ENCODE measurements around the gene PHACTR1.

The PHACTR1 gene

DNA sequence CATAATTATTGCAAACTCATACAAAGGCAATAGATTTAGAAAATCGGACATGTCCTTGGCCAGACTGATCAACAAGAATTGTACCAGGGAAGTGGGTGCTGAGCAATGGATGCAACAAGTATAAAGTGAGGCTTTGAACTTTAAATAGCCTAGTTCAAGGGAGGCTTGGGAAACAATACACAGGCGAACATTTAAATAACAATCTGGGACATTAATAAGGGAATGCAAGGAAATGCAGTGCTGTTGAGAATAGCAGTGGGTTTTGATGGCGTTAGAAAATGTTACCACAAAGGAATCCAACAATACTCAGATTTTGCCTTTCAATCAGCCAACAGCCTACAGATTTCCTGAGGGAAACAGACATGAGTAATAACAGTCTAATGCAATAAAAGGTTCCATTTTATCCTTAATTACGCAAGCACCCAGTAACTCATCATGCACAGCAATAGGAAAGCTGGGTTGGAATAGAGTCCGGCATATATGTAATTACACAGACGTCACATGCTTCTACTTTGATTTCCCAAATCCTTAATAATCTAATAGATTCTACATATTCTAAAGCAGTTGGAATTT, 134.6 kb downstream of the PHACTR1 start:
- no peak for DNase-seq

DNA sequence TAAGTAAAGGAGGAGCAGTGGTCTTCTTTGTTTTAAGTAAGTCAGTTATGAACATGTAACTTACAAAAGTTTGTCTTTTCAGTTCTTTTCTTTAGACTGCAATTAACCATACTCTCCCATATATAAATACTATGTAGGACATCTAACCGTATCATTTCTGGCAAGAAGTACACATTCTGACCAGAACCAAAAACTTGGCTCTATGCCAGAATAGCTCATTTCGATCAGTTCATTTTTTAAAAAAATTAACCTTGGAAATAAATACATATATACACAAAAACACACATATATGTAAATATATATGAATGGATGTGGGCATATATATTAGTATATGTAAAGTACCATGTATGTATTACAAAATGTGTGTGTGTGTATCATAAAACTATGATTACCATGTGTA, 145.0 kb downstream of the PHACTR1 start:
- no peak for DNase-seq

DNA sequence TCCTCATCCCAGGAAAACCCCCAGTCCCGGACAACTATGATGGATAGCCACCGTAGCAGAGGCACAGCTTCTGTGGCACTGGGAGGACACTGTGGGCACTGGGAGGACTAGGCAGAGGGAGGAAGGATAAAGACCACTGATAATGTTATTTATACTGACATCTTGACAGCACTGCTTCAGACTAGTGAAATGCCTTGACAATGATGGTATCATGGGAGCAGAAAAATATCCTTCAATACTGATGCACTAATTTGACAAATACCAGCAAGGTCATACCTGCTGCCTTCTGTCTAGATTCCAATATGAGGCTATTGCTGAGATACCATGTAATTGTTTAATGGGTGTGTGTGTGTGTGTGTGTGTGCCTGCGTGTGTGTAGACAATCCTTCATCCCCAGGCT, 148.6 kb downstream of the PHACTR1 start:
- no peak for DNase-seq

DNA sequence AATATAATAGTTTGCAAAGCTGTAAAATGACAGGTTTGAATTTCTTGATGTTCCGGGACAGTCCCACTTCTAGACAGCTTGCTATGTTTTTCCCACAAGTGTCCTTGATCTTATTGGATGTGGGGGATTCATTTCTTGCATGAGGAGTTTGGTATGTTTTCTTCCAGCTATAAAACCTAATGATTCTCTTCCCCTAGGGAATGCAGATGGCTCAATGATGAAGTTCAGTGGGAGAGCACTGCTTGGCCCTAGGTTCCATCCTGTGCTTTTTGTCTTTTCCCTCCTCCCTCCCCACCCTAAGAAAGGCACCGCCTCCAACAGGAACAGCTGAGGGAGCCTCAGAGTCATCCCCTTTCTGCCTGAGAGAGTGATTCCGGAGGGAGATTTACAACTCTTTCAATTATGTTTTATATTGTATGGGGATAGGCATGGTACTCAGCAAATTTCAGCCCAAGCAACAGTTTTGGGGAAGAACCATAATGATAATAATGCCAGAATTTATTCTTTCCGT, 149.2 kb downstream of the PHACTR1 start:
- no peak for DNase-seq

DNA sequence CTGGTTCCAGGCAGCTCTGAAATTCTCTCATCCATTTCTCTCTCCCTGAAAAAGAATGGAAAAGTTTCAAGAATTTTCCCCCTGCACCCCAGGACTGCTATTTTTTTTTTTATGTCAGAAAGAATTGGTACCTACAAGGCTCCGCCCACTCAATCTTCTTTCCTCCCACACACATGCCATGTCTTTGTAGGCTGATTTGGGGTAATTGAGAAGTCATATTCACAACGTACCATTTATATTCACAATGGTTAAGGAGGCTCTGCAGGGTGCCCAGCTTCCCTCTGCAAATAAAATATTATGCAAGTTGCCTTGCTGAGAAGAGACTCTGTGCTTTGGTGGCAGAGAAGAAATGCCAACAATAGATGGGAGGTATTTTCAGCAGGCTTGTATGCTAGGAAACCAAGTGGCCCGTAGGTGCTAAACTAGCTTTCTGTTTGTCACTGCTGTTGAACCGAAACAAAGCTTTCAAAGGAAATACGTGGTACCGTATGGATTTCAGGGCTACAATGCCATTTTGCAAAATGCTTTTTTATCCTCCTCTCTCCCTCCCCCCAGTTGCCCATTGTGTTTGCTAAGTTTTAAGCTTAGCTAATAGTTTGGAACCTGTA, 150.0 kb downstream of the PHACTR1 start:
- no peak for DNase-seq

DNA sequence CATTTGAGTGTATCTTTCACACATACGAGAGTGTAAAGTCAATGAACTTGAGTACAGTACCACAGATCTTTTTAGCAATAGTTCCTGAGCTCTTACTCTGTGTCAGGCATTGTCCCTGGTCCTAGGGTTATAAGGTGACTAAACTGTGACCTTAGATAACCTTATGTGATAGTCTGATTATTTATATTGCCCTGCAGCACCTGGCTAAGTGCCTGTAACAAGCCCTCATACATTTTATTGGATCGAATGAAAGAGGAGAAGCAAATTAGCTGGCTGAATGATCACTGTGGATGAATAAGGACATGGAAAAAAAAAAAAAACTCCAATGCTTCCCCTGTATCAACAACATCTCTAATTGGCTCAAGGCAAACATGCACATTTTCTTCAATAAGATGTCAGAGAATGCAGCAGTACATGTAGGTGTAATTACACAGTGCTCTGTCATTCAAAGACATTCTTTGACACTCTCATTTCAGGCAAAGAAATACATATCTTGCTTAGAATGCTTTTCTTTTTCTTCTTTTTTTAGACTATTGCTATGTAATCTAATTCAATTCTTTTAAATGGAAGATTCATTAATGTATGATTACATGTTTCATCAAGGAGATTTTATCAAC, 153.4 kb downstream of the PHACTR1 start:
- DNase-seq = no peak

DNA sequence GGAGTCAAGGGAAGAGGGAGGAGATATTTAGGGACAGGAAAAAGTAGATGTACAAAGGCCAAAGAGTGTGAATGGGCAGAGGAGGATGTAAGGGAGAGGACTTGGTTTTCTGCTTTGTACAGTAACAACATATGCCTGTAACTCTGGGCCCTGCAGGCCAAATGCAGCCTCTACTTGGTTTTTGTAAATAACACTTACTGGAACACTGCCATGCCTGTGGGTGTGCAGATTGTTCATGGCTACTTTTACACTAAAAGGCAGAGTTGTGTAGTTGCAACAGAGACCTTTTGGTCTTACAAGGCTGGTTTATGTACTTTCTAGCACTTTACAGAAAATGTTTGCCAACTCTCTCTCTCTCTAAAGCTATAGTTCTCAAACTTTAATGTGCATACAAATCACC, 157.1 kb downstream of the PHACTR1 start:
- no peak for DNase-seq

DNA sequence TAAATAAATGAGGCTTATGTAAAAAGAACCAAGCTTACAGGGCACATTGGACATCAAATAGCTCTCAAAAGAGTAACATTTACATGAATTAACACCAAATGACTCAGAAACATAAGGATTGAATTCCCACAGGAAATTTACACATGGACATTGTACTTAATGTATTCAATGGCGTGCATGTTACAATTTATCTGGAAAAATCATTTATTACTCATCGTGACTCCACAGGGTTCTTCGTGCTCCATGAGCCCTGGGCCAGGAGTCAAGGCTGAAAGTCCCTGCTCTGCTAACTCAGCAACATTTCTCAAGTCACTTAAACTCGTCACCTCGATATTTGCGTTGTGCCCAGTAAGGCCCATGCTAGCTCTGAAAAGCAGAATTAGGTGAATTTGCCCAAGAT, 158.5 kb downstream of the PHACTR1 start:
- DNase-seq = no peak

DNA sequence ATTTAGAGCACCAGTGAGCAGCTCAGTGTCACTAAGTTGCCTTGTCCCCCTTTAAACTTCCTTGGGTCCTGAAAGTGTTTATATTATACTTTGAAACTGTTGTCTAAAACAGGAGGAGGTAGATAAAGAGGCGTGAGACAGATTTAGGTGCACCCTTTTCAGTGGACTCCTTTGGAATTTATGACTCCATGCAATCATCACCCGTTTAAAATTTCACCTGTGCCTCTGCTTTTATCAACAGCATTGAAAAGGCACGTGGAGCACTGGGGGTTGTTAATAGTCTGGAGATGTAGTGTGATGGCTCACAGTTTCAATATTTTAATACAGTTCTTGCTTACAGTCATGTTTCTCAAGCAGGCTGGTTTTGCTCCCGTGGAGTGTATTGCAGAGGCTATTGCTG, 162.2 kb downstream of the PHACTR1 start:
- DNase-seq = no peak

DNA sequence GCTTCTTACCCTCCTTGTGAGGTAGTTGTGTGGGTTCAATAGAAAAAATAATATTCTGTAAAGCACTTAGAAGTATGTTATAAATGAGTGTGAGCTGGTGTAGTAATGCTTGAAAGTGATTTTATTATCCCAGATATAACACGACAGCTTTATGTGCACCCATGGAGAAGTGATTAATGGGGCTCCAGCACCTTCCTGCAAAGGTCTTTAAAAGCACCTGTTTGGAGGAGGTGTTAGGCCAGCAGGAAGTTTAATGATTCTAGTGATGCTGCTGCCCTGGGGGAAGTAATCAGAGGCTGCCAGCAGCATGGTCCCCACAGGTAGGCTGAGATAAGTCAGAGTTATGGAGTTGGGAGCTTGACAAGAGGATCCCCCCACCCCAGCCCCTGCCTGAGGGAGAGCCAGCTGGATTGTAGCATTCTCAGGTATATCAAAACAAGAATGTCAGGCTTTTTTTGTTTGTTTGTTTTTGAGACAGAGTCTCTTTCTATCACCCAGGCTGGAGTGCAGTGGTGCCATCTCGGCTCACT, 166.3 kb downstream of the PHACTR1 start:
- DNase-seq = no peak

DNA sequence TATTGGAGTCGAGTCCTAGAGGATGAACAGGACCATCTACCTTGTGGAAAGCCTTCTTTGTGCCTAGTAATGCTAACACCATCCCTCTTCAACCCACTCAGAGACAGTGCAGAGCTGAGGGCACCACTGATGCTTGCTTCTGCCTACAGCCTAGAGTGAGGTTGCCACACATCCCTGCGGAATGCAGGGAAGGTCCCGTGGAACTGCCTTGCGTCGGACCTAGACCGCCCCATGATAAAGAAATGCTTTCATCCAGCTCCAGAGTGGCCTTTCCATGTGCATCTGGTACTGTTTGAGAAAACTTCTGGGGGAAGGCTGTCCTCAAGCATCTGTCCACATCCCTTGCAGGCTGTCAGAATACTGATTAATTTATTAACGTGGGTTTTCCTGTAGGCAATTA, 168.4 kb downstream of the PHACTR1 start:
- DNase-seq = no peak

DNA sequence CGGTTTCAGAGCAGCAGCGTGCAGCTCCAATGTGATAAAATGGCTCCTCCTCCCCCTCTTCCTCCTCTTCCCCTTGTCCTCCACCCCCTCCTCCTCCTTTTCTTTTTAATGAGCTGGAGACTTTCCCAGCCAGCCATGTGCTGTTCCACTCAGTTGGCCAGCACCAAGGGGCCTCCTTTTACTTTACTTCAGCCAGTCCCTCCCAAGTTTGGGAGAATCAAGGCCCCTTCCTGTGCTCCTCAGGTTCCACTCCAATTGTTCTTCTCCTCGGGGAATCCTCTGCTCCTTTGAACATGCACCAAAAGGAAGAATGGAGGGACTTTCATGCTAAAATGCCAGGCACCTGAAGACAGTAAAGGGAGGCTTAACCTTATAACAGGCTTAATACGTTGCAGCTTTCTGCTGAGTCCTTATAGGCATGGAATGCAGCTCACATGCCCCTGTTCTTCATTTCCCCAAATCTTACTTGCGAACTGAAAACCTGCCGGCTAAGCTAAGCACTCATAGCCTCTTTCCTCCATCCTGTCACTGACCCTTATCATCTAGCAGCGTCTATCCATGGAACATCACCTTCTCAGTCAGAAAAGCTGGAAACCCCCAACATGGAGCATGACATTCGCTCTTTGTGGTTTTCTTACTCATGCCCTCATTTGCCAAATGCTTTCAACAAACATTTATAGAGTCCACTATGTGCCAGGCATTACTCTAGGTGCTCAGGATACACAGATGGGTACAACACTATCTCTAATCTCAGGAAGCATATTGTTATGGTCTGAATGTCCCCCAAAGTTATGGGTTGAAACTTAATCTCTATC, 170.6 kb downstream of the PHACTR1 start:
- DNase-seq = no peak

DNA sequence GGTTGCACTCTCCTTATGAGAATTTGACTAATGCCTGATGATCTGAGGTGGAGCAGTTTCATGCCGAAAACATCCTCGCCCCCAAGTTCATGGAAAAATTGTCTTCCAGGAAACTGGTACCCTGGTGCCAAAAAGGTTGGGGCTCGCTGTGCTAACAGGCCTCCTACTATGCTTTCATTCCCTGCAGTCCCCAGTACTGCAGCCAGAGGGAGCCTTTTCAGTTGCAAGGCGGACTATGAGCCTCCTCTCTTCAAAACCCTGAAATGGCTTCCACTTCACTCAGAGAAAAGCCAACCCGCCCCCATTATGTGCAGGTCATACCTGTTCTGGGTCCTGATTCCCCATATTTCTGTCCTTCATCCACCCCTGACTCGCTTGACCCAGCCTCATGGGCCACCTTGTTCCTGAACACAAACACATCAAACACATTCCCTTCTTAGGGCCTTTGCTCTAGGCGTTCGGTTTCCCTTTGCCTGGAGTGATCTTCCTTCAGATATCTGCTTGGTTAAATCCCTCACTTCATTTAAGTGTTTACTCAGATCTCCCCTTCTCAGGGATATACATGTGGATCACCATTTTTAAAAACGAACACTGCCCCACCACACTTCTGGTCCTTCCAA, 173.7 kb downstream of the PHACTR1 start:
- no peak for DNase-seq

DNA sequence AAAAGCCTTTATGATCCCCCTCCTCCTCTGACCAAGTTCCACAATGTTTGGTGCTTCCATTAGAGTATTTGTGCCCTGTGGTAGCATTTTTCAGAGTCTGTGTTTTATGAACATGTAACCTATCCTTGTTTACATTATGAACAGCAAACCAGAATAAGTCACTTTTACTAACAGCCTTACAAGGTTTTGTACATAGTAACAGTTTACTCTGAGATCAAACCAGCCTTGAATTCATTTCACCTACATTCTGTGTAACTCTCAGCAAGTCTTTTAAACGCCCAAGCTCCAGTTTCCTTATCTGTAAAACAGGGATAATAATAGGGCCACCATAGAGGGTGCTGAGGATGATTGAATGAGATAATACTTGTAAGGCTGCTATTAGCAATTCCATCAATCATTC, 175.0 kb downstream of the PHACTR1 start:
- DNase-seq = no peak

DNA sequence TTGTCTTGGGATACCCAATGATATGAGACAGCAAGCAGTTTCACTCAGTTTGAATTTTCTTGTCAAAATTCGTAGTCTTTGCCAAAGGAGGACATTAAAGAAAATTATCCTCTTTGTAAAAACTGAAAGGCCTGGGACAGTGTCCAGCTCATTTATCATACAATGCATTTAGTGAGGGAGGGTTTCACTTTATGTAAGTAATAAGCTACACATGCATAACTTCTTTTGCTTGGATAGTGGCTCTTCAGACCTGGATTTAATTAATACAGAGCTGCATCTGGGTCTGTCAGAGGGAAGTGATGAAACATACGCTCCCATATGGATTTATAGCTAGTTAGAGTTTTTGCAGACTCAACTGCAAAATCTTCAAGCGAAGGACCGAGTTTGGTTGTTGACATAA, 175.6 kb downstream of the PHACTR1 start:
- DNase-seq = no peak

DNA sequence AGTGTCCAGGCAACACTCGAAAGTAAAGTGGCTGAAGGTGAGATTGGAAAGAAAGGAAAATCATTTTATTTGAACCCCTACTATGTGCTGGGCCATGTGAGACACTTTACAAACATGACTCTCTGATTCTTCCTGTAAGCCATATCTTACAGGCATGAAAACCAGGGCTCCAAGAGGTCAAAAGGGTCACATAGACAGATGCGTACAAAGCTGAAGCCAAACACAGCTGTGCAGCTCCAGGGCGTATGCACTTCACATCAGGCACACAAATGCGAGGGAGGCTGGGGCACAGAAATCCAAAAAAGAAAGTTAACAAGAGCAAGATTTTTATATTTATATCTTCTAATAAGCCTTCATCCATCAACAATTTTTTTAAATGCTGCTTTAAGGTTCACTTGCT, 176.5 kb downstream of the PHACTR1 start:
- no peak for DNase-seq

DNA sequence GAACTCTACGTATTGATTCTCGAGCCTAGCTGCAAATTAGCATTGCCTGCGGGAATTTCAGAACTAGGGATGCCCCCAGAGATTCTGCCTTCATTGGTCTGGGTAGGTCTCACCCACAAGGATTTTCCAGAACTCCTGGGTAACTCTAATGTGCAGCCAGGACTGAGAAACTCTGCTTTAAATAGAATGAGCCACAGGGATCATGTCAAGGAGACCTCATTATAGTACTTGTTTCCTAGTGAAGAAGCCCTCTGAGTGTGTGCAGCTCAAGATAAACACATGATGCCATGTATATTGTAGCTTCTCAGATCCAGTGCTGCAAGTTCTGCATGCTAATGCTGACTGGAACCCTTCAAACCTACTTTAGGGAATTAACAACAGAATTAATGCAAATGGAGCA, 179.2 kb downstream of the PHACTR1 start:
- no peak for DNase-seq

DNA sequence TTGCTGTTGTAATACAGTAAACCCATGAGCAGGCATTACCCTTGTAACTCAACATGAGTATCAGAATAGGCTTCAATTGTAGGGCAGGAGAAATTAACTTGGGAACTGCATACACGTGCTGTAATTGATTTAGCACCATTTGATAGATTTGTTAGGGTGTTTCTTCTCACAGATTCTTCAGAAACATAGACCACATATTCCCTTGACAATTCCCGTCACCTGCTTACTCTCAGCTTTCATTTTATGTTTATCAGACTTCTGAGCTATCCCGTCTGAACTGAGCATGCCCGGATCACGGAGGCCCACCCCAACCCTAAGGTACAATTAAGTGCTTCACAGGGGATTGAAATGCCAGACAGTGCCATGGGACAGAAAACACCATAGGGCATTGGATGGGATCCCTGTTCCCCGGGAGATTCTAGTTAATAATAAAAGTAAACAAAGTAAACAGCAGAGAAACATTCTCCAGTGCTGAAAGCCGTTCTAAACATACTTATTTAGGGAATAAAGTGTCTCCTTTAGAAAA, 179.7 kb downstream of the PHACTR1 start:
- no peak for DNase-seq

DNA sequence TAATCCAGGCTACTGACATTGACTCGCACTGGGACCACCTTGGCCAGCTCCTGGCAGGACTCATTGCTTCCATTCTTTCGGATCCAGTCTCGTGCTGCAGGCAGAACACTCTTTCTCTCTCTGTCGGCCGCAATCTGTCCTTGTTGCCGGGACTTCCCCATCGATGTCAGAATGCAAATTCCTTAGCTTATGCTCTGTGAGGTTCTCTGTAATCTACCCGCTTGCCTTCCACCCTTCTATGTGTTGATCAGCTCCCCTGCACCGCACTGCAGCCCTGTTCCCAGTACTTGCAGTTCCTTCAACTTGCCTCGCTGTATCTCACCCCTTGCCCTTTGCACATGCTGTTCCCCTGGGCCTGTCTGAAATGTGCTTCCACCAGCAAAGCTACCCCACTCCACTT, 182.0 kb downstream of the PHACTR1 start:
- no peak for DNase-seq

DNA sequence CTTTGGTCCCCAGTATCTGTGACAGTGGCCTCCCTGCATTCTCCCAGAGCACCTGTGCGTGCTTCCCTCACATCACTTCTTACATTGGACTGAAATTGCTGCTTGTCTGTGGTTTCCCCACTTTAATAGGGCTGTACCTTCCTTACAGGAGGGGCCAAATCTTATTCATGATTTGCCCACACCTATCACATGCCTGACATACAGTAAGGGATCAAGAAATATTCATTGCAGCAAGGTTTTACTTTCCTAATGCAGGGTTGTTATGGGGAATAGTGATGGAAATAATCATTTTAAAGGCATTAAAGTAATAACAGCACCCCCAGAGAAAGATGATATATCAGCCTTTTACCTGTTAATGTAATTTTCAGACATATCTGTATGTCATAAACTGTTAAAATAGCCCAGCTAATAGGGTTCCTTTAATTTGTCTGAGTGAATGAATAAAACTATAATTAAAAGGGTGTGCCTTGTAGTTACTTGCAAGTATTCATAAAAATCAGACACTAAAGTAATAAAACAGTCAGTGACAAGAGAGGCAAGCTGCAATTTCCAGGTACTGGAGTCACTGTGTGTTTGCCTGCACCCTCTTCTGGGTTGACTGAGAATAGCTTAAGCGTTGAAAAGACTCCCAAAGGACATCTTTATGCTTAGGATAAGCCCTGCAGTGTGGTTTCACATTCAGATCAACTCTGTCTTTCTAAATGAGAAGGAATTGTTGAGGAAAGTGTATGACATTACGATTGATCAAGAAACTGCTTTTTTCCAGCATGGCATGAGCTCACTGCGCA, 182.7 kb downstream of the PHACTR1 start:
- DNase-seq = no peak

DNA sequence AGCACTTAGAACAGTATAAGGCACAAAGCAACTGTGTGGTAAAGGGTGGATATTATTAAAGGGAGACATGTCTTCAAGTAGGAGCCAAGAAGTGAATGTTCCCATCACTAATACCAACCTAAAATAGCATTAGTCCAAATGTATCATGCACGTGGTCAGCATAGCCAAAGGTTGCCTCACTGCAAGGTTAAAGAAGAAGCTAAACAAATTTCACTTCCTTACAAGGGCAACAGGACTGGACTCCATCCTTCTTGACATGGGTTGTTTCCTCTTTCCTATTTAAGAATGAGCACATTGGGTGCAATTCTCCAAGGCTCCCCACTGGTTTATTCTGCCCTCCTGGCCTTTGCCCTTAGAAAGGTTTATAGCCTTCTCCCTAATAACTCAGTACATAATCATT, 186.7 kb downstream of the PHACTR1 start:
- no peak for DNase-seq

DNA sequence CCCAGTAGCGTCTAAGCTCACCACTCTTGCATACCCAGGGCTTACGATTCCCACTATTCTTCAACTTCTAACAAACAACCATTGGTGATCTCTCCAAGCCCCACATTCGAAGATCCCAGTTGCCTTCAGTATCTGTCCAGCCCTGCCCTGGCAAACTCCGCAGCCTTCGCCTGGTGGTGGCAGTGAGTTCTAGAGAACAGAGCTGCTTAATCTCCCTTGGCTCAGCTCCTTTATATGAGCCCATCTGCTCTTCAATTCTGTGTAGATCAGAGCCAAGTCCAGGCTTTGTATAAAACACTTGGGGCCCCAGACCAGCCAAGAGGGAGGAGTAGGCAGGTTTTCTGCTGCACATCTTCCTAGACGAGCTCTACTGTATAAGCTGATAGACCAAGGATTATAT, 193.3 kb downstream of the PHACTR1 start:
- no peak for DNase-seq

All from activated gamma-delta T cell treated with Interleukin-2 at 50 U/mL for 16 hours (primary cell).